SK-N-SH (cell line): ENCODE measurements around the gene METTL21C. TPM values are rescaled to one million over a fixed set of nuclear protein-coding genes. Genes with fewer than 3 reads are reported as not detected.

Experiments
- CTCF ChIA-PET: fragments of 300-600, 350-600 bp; formaldehyde crosslinking; extraction: SDS; loops from one replicate; lab custom pipeline; 2021; lab: Yijun Ruan, JAX
- POLR2A ChIA-PET: fragments of 350-600 bp; sonication (Branson Sonifier 250); formaldehyde crosslinking; extraction: SDS; loops from one replicate; lab custom pipeline; 2020; ENCODE audit warnings: antibody characterized with exemption, inconsistent platforms; lab: Yijun Ruan, JAX
- DNase-seq: peaks from one replicate; pipeline ENCODE4 v3.0.0; 2012
- H2AFZ ChIP-seq: fragments of 200-600 bp; sonication (generic); 2 replicates; pipeline ENCODE4 v1.8.1; 2016; ENCODE audit warnings: antibody characterized with exemption, mild to moderate bottlenecking, low read depth
- H3F3A ChIP-seq: fragments of 200-600 bp; sonication (generic); replicated peaks from 2 replicates; pipeline ENCODE3; 2016; ENCODE audit warnings: antibody characterized with exemption, mild to moderate bottlenecking; ENCODE audit not compliant: insufficient read depth
- H3K27ac ChIP-seq, 2 experiments: fragments of 200-500 bp in 1 of 2; fragments of 200-600 bp in 1 of 2; sonication (Bioruptor generic) in 1 of 2; sonication (generic), shearing (Covaris generic) in 1 of 2; 2 replicates each; pipeline versions ENCODE4 v1.5.1 to v1.6.1; 2014 to 2016; ENCODE audit warnings: low read depth in 2 of 2, inconsistent platforms in 1 of 2, low read length in 1 of 2, mild to moderate bottlenecking in 1 of 2, mixed read lengths in 1 of 2
- H3K27me3 ChIP-seq: fragments of 200-600 bp; sonication (generic), shearing (Covaris generic); 2 replicates; pipeline ENCODE4 v1.6.1; 2016; ENCODE audit warnings: mixed run types; ENCODE audit not compliant: insufficient read depth
- H3K36me3 ChIP-seq, 2 experiments: fragments of 200-500 bp in 1 of 2; fragments of 200-600 bp in 1 of 2; sonication (Bioruptor generic) in 1 of 2; sonication (generic) in 1 of 2; replicated peaks in 1 of 2; 2 replicates each; pipeline versions ENCODE3 to v1.5.1; 2014 to 2016; ENCODE audit warnings: low read length in 1 of 2, mild to moderate bottlenecking in 1 of 2; ENCODE audit not compliant: insufficient read depth in 2 of 2, control insufficient read depth in 1 of 2
- H3K4me1 ChIP-seq, 2 experiments: fragments of 200-500 bp in 1 of 2; fragments of 200-600 bp in 1 of 2; sonication (Bioruptor generic) in 1 of 2; sonication (generic), shearing (Covaris generic) in 1 of 2; 2 replicates each; pipeline versions ENCODE4 v1.5.1 to v1.6.1; 2014 to 2016; ENCODE audit warnings: low read depth in 1 of 2, low read length in 1 of 2, mixed run types in 1 of 2; ENCODE audit not compliant: insufficient read depth in 2 of 2, control insufficient read depth in 1 of 2
- H3K4me2 ChIP-seq: fragments of 200-600 bp; sonication (generic), shearing (Covaris generic); 2 replicates; pipeline ENCODE4 v1.6.1; 2017; ENCODE audit warnings: mixed run types
- H3K4me3 ChIP-seq, 2 experiments: fragments of 200-500 bp in 1 of 2; fragments of 200-600 bp in 1 of 2; sonication (Bioruptor generic) in 1 of 2; sonication (generic), shearing (Covaris generic) in 1 of 2; 2 replicates each; pipeline versions ENCODE4 v1.5.1 to v1.8.1; 2014 to 2016; ENCODE audit warnings: low read depth in 2 of 2, inconsistent platforms in 1 of 2, low read length in 1 of 2, mild to moderate bottlenecking in 1 of 2, mixed read lengths in 1 of 2, moderate library complexity in 1 of 2
- H3K79me2 ChIP-seq: fragments of 200-600 bp; sonication (generic); 2 replicates; pipeline ENCODE4 v1.8.1; 2017; ENCODE audit warnings: mild to moderate bottlenecking; ENCODE audit not compliant: insufficient read depth
- H3K9ac ChIP-seq: fragments of 200-600 bp; sonication (generic); 2 replicates; pipeline ENCODE4 v1.6.1; 2017; ENCODE audit warnings: mixed run types
- H3K9me2 ChIP-seq: fragments of 200-600 bp; sonication (generic); 2 replicates; pipeline ENCODE4 v1.6.1; 2017; ENCODE audit warnings: mixed run types
- H3K9me3 ChIP-seq: fragments of 200-600 bp; sonication (generic); 2 replicates; pipeline ENCODE4 v1.6.1; 2017; ENCODE audit warnings: mixed run types, mild to moderate bottlenecking, moderate library complexity
- H4K20me1 ChIP-seq: fragments of 200-600 bp; sonication (generic); 2 replicates; pipeline ENCODE4 v1.6.1; 2017; ENCODE audit warnings: mild to moderate bottlenecking, mixed run types; ENCODE audit not compliant: insufficient read depth
- CHD2 ChIP-seq: fragments of 150-350 bp; IDR thresholded peaks from 2 replicates; pipeline ENCODE4 v1.6.1; 2018; ENCODE audit warnings: low read length; ENCODE audit not compliant: partially characterized antibody
- CTCF ChIP-seq: fragments of 200-600 bp; sonication (generic); IDR thresholded peaks from 2 replicates; pipeline ENCODE4 v1.6.1; 2017; ENCODE audit warnings: antibody characterized with exemption, mild to moderate bottlenecking, moderate library complexity
- EP300 ChIP-seq, 2 experiments: IDR thresholded peaks; 2 replicates each; pipeline versions ENCODE4 v1.4.0 to v1.6.1; 2012; ENCODE audit warnings: borderline replicate concordance in 1 of 2, low read depth in 1 of 2, low read length in 1 of 2
- GABPA ChIP-seq: IDR thresholded peaks from 2 replicates; pipeline ENCODE4 v1.4.0; 2012; ENCODE audit warnings: low read depth, mild to moderate bottlenecking
- IRF3 ChIP-seq: fragments of 150-350 bp; IDR thresholded peaks from 2 replicates; pipeline ENCODE4 v1.6.1; 2016; ENCODE audit warnings: mild to moderate bottlenecking, low read depth, low read length
- MAX ChIP-seq: IDR thresholded peaks from 2 replicates; pipeline ENCODE4 v1.4.0; 2012; ENCODE audit warnings: low read depth
- NFIC ChIP-seq: IDR thresholded peaks from 2 replicates; pipeline ENCODE4 v1.4.0; 2012; ENCODE audit warnings: borderline replicate concordance
- REST ChIP-seq: IDR thresholded peaks from 2 replicates; pipeline ENCODE4 v1.6.1; 2012; ENCODE audit warnings: mild to moderate bottlenecking, low read depth, low read length, moderate library complexity
- RFX5 ChIP-seq: IDR thresholded peaks from 2 replicates; pipeline ENCODE4 v1.6.1; 2012; ENCODE audit warnings: mild to moderate bottlenecking, improper control_type of control experiment, low read length
- SMC3 ChIP-seq: IDR thresholded peaks from 2 replicates; pipeline ENCODE4 v1.6.1; 2012; ENCODE audit warnings: low read depth, low read length, improper control_type of control experiment
- TEAD4 ChIP-seq: IDR thresholded peaks from 2 replicates; pipeline ENCODE4 v1.4.0; 2012; ENCODE audit warnings: mild to moderate bottlenecking, borderline replicate concordance; ENCODE audit not compliant: insufficient read depth
- USF1 ChIP-seq: IDR thresholded peaks from 2 replicates; pipeline ENCODE4 v1.4.0; 2012; ENCODE audit warnings: low read depth, borderline replicate concordance
- USF2 ChIP-seq: fragments of 150-350 bp; IDR thresholded peaks from 2 replicates; pipeline ENCODE4 v1.6.1; 2017; ENCODE audit warnings: antibody characterized with exemption, low read length, low read depth, borderline replicate concordance
- WGBS: methylation state at CpG from one replicate; pipeline ENCODE4 v1.1.6; 2017; ENCODE audit warnings: low lambda C conversion rate; 5-methylcytosine and 5-hydroxymethylcytosine counted together
- polyA plus RNA-seq, 3 experiments: library from polyadenylated mRNA; depleted of rRNA; stranded (reverse); fragments of >200 nt; gene quantifications; 2 replicates each; pipeline ENCODE4 v1.2.3, GENCODE V29; 2012

Gene METTL21C
- polyA plus RNA-seq, 1 of the 3 experiments (the other 2 are of a cell fraction) = not detected

GRCh38 chr13:102648046-102648445, 46.8 kb downstream of the METTL21C start:
- TF ChIP-seq MAX (no peak), CHD2 (no peak)
- CTCF ChIA-PET = interaction anchor here (1.2 to 1.4 kb wide), 2 partner anchors 56 to 77 kb away, joined by 3 read pairs; no protein-coding TSS in a partner anchor
- Histone ChIP-seq H3K4me3 (no peak overlapping the region), H3K9me3 (no peaks in the 10 kb centered on the region), H3K9me2 (no peaks in the 10 kb centered on the region), H3K27ac (no peak overlapping the region), H3K36me3 (peaks cover 69 to 75% of the 10 kb centered on the region in 2 experiments), H3K4me1 (peaks cover 0 to 16% of the 10 kb centered on the region in 2 experiments; a peak in 2 of 4 replicates), H2AFZ (no peak overlapping the region), H4K20me1 (no peaks in the 10 kb centered on the region), H3F3A (peaks cover 20% of the 10 kb centered on the region), H3K27me3 (no peaks in the 10 kb centered on the region), H3K79me2 (no peaks in the 10 kb centered on the region), H3K9ac (no peak overlapping the region), H3K4me2 (no peak overlapping the region)
- WGBS = 65% methylated on average over 3 of the region's 3 CpGs
- no peak for DNase-seq
- POLR2A ChIA-PET = no interaction called here

- DNase-seq = no peak
- no peak overlapping the region for H2AFZ ChIP-seq
- H3K79me2 ChIP-seq = no peaks in the 10 kb centered on the region
- no peaks in the 10 kb centered on the region for H4K20me1 ChIP-seq
- no peaks in the 10 kb centered on the region for H3K9me3 ChIP-seq
- H3F3A ChIP-seq = peaks cover 12% of the 10 kb centered on the region
- H3K9ac ChIP-seq = no peak overlapping the region
- ChIA-PET CTCF (interaction anchor here (0.6 kb wide), 1 partner anchor 29 kb away, joined by 3 read pairs; no protein-coding TSS in a partner anchor), POLR2A (no interaction called here)
- H3K36me3 ChIP-seq = peaks cover 74 to 97% of the 10 kb centered on the region in 2 experiments
- H3K9me2 ChIP-seq = no peaks in the 10 kb centered on the region
- TF ChIP-seq SMC3 (no peak), USF2 (no peak), IRF3 (no peak), GABPA (no peak), REST (no peak), CTCF (no peak), CHD2 (no peak), EP300 (IDR thresholded peaks at IDR 0.05; ENCODE audit: borderline replicate concordance in 1 of 2, low read depth in 1 of 2, low read length in 1 of 2) (no peak), NFIC (no peak), USF1 (no peak), TEAD4 (no peak), RFX5 (no peak)
- H3K4me2 ChIP-seq = no peak overlapping the region
- H3K4me3 ChIP-seq = no peak overlapping the region
- H3K27ac ChIP-seq = no peak overlapping the region
- H3K4me1 ChIP-seq = peaks cover 0 to 1% of the 10 kb centered on the region in 2 experiments; a peak in 1 of 4 replicates
- no peaks in the 10 kb centered on the region for H3K27me3 ChIP-seq
- 95% methylated on average over 1 of the region's 1 CpG for WGBS
Measured at GRCh38 chr13:102645701-102646100, 49.1 kb downstream of the METTL21C start.
